AG10803 (cell line): ENCODE results near the gene GBX1.

ENCODE experiments used
- DNase-seq: peaks from one replicate; pipeline ENCODE4 v3.0.0; 2010; ENCODE audit warnings: low read depth
- H3K4me3 ChIP-seq: 2 replicates; pipeline ENCODE4 v1.5.1; 2011; ENCODE audit warnings: mild to moderate bottlenecking, low read length, control low read depth
- TF ChIP-seq, protein P1 (sequence below): conservative IDR thresholded peaks from 2 replicates; pipeline ENCODE4 v1.5.1; 2011; ENCODE audit warnings: mild to moderate bottlenecking, low read length, control low read depth, inconsistent platforms

GBX1 gene

GRCh38 chr7:151202836-151203235 is 35.3 kb upstream of the GBX1 start:
- DNase-seq = no peak
- no peak overlapping the region for H3K4me3 ChIP-seq
- TF ChIP-seq, protein P1, sequence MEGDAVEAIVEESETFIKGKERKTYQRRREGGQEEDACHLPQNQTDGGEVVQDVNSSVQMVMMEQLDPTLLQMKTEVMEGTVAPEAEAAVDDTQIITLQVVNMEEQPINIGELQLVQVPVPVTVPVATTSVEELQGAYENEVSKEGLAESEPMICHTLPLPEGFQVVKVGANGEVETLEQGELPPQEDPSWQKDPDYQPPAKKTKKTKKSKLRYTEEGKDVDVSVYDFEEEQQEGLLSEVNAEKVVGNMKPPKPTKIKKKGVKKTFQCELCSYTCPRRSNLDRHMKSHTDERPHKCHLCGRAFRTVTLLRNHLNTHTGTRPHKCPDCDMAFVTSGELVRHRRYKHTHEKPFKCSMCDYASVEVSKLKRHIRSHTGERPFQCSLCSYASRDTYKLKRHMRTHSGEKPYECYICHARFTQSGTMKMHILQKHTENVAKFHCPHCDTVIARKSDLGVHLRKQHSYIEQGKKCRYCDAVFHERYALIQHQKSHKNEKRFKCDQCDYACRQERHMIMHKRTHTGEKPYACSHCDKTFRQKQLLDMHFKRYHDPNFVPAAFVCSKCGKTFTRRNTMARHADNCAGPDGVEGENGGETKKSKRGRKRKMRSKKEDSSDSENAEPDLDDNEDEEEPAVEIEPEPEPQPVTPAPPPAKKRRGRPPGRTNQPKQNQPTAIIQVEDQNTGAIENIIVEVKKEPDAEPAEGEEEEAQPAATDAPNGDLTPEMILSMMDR = no peak

- no peak for DNase-seq
- TF ChIP-seq, protein P1 = no peak
Observed at GRCh38 chr7:151201751-151202150, 34.3 kb upstream of the GBX1 start.

GRCh38 chr7:151201344-151201743 is 33.9 kb upstream of the GBX1 start:
- no peak for DNase-seq
- H3K4me3 ChIP-seq = no peak overlapping the region

More at GRCh38 chr7:151201751-151202150, 34.3 kb upstream of the GBX1 start:
- H3K4me3 ChIP-seq = no peak overlapping the region

GRCh38 chr7:151198945-151199848 is 31.7 kb upstream of the GBX1 start:
- DNase-seq = no peak
- TF ChIP-seq, protein P1 = no peak

More at GRCh38 chr7:151201344-151201743, 33.9 kb upstream of the GBX1 start:
- TF ChIP-seq, protein P1 = no peak

DNA sequence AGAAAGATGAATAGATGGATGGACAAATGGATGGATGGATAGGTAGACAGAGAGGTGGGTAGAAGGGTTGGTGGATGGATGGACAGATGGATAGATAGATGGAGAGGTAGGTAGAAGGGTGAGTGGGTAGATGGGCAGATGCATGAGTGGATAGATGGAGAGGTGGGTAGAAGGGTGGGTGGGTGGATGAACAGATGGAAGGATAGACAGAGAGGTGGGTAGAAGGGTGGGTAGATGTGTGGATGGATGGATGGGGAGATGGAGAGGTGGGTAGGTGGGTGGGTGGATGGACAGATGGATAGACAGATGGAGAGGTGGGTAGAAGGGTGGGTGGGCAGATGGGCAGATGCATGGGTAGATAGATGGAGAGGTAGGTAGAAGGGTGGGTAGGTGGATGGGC is 30.4 kb upstream of the GBX1 start:
- TF ChIP-seq, protein P1 = no peak
- DNase-seq = no peak
- no peak overlapping the region for H3K4me3 ChIP-seq

More at GRCh38 chr7:151198945-151199848, 31.7 kb upstream of the GBX1 start:
- H3K4me3 ChIP-seq = no peak overlapping the region

- no peak for DNase-seq
- no peak overlapping the region for H3K4me3 ChIP-seq
- TF ChIP-seq, protein P1 = no peak
Observed at GRCh38 chr7:151195616-151196450, 28.3 kb upstream of the GBX1 start.
